Measurements from ENCODE around the gene GPR3.

GPR3 gene

DNA sequence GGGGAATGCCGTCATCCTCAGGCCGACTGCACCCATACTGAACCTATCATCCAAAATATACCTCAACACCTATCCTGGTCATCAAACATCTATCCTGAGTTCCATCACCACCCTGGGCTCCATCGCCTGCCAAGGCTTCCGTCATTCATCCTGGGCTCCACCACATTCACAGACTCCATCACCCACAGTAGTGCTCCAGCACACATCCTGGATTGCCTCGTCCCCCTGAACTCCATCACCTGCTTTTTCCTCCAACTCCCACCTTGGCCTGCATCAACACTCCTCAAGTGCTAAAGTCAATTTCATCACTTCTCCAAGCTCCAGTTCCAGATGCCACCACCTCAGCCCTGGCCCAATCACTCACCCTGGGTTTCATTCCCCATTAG lies 33.5 kb upstream of the GPR3 start:
- no peak for DNase-seq (ENCODE audit: low spot score)

DNA sequence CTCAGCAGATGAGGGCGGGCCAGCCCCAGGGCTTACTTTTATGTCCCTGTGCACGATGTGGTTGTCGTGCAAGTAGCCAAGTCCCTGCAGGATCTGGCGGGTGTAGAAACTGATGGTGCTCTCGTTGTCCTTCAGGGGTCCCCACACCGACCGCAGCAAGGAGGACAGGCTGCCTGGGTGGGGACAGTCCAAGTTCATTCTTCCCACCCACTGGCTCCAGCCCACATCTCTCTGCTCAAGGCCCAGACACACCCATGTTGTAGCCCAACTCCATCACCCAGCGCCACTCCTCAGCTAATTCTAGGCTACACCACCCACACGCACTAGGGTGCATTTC lies 32.6 kb upstream of the GPR3 start:
- DNase-seq (ENCODE audit: low spot score): no peak

DNA sequence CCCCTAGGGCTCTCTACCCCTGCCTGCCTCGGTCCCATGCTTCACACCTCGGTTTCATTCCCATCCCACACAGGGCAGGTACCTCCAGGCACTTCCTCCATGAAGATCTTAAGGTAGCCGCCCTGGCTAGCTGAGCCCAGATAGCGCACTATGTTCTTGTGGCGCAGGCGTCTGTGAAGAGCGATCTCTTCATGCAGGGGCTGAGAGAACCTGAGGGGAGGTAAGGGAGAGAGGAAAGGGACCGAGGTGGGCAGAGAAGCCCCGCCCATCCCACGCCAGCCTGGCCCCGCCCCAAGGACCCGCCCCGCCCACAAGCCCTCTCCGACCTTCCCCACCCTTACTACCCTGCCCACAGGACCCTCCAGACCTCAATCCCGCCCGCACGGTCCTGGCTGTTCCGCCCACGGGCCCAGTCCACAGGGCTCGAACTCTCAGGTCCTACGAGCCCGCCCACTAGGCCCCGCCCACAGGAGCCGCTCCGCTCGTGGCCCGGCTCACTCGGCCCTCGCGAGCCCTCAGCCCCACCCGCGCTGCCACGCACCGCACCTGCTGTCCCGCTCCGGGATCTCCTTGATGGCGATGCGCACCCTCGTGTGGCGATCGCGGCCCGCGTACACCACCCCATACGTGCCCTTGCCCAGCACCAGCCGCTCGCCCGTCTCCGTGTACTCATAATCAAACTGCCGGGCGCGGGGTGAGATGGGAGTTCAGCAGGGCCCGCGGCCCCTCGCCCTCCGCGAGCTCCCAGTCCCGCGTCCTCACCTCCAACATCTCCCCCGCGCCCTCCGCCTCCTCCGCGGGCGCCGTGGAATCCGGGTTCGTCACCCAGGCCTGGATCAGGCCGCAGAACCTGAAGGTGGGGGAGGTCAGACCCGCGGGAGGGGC lies 32.0 kb upstream of the GPR3 start:
- peak; percentile 10 for DNase-seq (ENCODE audit: low spot score)

DNA sequence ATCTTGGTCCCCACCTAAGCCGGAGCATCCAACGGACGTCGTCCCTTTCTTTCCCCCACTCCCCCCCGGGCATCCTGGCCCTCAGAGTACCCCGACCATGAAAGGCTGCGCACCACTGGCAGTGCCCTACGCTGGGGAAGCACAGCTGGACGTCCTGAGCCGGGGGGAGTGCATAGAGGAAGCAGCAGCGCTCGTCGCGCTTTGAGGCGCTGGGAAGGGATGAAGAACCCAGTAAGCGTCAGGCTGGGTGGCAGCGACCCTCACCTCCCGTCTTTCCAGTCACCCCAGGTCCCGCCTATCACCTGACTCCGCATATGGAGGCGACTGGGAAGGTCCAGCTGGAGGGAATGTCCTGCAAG lies 31.4 kb upstream of the GPR3 start:
- DNase-seq (ENCODE audit: low spot score): no peak

DNA sequence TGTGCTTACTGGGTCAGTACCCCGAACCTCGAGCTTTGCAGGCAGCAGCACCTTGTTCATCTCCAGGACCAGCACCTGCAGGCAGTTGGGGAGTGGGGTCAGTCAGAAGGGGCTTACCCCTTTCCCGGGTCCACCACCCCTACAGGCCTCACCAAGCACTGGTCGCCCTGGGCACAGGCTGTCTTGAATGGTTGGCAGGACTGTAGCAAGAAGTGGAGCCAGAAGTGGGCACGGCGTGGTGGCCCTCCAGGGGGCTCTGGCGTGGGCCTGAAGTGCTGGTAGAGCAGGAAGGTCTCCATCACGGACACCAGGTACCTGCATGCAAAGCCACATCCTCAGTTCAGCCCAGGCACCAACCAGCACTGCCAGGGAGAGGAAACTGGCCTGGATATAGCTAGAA lies 30.9 kb upstream of the GPR3 start:
- no peak for DNase-seq (ENCODE audit: low spot score)

DNA sequence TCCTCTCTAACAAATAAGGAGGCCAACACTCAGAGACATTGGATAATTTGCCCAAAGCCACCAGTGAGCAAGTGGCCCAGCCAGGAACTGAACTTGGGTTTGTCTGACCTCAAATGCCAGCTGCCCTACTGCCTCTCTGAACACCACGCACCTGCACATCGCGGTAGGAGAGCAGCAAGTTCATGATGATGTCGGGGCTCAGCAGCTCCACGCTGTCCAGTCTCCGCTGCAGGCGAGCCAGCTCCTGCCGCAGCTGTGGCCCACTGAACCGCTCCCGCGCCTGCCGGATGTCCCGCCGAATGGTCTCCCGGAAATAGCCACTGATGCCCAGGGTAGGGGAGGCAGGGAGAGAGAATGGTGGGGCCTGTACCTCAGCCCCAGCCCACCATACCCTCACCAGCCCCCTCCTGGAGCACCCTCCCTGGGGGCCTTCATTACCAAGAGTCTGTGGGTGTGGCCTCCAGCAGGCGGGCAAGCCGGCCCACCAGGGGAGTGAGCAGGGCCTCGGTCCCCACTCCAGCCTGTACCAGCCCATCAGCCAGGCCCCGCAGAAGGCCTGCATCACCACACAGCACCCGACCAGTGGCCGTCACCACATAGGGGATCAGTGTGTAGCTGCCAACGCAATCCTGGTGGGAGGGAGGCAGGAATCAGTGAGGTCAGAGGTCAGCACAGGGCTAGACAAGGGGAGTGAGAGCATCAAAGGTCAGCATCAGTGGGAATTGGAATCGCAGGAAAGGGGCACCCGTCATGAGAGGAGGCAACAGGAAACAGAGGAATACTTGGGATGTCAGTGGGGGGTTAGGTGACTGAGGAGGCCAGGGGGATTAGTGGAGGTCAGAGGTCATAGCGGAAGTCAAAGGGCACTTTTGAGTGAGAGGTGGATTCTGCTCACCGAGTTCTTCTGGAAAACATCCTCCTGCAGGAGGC lies 28.4 kb upstream of the GPR3 start:
- DNase-seq (ENCODE audit: low spot score): no peak

DNA sequence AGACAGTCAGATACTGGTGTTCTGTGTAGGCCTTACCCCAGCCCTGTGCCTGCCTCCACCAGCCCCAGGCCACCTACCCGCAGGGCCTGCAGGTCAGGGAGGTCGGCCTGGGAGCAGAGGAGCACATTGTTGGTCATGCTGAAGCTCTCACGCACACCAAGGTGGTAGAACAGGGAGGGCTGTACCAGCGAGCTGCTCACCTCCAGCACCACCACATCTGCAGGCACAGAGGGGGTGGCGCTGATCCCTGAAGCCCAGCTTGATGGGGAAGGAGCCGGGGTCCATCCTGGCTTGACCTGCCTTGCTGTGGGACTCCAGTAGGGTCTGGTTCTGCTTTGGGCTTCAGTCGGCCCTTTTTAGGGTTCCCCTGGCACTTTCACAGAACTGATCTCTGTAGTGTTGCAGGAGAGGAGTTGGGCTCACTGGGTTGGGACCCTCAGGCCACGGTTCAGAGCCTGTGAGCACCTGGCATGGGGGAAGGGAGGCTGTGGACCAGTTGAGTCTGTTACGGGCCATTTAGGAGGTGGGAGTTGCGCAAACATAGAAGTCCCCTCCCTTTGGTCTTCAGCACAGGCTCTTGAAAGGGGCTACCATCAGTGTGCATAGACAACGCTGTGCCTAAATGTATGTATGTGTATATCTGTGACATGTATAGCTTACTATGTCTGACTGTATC lies 27.6 kb upstream of the GPR3 start:
- DNase-seq (ENCODE audit: low spot score): no peak

DNA sequence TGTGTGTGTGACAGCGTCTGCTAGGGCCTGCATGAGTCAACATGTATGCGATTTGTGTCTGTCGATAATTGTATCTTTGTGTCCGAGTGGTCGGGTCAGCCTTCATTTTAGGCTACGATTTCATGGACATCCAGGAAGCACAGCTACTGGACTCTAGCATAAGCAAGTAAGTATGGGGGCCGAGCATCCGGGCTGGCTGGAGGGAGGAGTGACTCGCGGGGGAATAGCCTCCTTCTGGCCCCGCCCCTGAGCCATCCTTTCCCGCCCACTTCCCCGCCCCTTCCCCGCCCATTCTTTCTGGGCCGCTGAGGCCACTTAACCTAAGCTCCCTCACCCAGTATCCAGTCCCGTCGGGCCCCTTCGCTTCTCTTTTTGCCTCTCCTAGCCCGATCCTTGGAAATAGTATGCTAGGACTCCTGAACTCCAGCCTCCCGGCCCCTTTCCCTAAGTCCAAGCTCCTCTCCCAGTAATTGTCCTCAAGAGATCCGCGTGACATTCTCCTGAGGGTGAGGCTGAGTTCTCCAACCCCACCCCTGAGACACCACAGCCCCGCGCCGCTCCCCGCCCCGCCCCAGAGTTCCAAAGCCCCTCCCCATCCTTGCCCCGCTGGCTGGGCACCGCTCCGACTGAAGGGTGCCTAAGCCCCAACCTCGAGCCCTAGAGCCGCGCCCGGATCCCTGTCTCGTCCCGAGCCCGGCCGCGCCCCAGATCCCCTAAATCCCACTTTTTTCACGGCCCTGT lies 26.9 kb upstream of the GPR3 start:
- peak; percentile 81 for DNase-seq (ENCODE audit: low spot score)

DNA sequence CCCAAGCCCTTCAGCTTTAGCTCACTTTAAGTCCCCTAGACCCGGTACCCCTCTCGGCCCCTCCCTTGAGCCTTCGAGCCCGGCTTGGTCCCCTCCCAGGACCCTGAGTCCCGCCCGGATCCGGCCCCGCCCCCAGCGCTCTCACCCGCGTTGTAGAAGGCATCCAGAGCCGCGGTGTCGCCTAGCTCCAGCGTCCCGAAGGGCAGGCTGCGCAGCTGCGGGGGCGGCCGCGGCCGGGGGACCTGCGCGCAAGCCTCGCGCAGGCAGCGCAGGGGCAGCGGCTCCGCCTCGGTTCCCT lies 26.4 kb upstream of the GPR3 start:
- peak; percentile 75 for DNase-seq (ENCODE audit: low spot score)

DNA sequence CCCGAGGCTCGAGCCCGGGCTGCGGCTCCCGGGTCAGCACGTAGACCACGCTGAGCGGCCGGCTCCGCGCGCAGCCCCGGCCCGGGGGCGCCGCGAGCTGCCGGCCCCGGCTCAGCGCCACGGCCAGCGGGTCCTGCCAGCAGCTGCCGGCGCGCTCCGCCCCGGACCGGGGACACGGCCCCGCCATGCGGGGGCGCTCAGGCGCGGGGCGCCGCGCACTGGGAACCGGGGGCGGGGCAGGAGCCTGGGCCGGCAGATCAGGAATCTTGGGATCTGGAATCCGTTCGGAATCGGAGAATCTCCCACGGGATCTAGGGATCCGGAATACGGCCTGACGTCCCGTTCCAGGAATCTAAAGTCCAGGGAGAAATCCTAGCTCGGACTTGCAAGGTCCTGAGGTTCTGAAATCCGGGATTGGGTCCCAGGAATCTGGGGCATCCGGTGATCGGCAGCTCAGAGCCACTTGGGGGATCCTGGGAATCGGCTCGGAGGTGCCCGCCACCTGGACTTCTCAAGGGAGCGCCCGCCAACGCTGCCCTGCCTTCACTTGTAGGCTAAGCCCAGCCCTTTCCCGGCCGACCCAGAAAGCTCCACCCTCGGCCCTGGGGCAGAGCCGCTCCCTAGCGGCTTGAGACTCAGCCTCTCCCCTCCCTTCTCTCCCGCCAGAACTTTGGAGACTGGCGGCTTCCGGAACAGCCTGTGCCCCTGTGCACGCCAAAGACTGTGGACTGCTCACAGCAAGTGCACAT lies 25.8 kb upstream of the GPR3 start, which contains the start of gene MAP3K6:
Gene MAP3K6 (minus strand): TSS at position 551 of the 749 bp plus-strand sequence. CDS start 364 bp downstream, at position 187.
- peak; percentile 37 for DNase-seq (ENCODE audit: low spot score)

DNA sequence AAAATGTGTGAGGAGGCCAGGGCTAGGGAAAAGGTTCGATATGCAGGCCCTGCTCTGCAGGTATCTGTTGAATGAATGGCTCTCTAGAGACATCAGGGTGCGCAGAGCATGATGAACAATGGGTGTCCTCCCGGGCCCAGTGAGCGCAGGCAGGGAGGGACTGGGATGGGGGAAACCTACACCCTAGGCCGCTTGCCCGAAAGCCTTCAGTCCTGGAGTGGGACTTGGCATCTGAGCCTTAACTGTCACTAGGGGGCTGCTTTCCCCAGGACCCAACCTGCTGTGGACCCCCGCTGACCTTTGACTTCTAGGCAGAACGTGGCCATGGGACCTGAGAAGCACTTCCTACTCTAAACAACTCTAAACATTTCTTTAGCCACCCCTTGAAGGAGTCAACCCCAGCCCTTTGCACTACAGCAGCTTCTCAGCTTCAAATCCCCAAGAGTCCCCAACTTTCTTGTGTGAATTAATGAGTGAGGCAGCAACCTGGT lies 25.2 kb upstream of the GPR3 start:
- no peak for DNase-seq (ENCODE audit: low spot score)

DNA sequence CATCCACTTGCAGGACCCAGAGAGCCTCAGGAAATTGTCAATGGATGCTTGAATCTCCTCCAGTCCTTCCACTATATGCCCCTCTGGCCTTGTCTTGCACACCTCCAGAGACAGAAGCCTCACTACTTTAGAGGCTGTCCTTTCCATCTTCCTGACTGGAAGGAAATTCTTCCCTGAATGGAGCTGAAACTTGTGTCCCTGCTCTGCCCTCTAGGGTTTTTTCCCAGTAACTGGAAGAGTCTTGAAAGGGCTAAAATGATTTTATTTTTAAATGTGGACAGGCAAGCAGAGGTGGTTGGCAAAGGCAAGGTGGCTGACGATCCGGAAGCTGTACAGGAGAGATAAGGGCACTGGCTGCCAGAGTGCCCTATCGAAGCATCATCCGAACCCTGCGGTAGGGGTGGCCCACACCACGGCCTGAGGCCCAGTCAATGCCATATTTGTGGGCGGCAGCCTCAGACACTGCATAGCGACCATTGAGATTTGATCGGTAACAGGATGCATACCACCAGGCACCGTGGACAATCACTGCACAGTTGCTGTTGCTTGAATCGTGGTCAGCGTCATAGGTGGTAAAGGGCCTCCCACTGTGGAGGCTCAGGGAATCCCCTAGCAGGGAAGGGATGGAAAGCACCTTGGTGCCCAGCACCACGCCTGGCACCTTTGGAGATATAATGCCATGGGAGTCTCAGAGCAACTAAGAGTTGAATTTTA lies 23.4 kb upstream of the GPR3 start:
- no peak for DNase-seq (ENCODE audit: low spot score)

DNA sequence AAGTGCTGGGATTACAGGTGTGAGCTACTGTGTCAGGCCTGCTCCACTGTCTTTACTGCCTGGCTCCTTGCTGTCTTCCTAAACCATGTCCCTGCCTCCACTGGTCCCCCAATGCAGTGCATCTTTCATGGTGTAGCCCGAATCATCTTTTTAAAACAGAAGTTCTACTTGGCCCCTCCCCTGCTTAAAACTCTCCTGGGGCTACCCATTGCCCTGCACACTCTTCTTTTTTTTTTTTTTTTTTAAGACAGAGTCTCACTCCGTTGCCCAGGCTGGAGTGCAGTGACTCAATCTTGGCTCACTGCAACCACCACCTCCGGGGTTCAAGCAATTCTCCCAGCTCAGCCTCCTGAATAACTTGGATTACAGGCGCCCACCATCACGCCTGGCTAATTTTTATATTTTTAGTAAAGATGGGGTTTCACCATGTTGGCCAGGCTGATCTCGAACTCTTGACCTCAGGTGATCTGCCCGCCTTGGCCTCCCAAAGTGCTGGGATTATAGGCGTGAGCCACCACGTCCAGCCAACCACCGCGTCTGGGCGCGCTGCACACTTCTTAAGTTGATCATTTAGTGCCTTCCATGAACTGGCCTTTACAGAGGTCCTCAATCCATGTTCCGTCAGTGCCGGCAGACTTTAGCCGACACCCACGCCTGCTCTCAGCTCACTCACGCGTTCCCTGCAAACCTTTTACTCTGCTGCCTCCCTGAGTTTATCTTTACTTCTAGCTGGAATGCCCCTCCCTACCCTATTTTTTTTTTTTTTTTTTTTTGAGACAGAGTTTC lies 20.2 kb upstream of the GPR3 start:
- DNase-seq (ENCODE audit: low spot score): no peak

DNA sequence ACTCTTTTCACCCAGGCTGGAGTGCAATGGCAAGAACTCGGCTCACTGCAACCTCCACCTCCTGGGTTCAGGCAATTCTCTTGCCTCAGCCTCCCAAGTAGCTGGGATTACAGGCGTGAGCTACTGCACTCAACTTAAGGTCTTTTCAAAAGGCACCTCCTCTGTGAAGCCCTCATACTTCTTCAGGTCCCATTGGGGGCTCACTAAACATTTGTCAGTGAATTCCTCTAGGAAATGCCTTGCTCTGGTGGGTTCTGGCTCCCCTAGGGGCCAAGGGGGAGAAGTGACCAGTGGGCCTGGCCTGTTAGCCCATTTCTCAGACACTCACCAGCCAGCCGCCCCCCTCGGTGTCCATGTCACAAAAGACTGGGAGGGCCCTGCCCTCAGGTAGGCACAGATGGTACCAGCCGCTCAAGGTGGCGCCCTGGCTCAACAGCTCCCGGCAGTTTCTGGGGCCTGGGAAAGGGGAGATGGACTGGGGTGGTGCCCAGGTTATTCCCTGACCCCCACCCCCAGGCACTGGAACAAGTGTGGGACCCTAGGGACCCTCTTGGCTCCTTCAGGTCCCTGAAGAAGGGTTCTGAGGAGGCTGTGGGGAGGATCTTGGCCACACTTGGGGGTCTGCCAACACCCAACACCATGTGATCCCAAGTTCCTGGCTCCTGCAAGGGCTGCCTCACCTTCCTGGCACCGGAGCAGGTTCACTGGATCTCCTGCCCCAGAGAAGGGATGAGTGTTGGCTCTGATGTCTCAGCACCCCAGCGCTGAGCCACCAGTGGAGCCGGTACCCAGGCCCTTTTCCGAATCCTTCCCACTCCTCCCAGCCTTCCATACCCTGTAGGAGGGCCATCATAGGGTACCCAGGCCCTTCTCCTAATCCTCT lies 19.4 kb upstream of the GPR3 start:
- DNase-seq (ENCODE audit: low spot score): no peak

DNA sequence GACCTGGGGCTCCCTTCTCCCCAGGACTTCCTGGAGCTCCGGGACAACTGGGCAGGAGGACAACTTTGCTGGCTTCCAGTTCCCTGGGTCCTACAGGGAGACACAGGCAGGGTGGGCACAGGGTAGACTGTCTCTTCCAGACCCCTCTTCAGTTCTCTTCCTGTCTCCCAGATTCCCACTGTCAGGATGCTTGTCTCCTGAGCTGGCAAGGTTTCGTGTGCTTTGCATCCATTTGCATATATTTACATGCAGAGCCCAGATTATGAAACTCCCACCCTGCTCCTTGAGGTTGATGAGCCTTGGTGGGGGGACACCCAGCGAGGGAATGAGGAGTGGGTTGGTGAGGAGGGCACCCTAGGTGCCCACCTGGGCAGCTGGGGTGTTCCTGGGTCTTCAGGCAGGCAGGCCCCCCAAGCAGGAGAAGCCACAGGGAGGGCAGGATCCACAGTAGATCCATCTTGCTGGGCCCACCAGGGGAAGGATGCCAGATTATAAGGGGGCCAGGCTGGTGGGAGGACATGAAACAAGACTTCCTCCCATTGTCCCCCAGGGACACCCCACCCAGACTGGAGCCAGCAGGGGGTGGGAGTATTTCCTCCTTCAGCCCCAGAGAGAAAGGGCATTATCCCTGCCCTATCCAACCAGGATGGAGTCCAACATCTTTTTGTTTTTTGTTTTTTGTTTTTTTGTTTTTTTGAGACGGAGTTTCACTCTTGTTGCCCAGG lies 17.9 kb upstream of the GPR3 start, which contains the start of gene FCN3:
Gene FCN3 (minus strand): TSS at position 463 of the 725 bp plus-strand sequence. CDS start 6 bp downstream, at position 457.
- no peak for DNase-seq (ENCODE audit: low spot score)

DNA sequence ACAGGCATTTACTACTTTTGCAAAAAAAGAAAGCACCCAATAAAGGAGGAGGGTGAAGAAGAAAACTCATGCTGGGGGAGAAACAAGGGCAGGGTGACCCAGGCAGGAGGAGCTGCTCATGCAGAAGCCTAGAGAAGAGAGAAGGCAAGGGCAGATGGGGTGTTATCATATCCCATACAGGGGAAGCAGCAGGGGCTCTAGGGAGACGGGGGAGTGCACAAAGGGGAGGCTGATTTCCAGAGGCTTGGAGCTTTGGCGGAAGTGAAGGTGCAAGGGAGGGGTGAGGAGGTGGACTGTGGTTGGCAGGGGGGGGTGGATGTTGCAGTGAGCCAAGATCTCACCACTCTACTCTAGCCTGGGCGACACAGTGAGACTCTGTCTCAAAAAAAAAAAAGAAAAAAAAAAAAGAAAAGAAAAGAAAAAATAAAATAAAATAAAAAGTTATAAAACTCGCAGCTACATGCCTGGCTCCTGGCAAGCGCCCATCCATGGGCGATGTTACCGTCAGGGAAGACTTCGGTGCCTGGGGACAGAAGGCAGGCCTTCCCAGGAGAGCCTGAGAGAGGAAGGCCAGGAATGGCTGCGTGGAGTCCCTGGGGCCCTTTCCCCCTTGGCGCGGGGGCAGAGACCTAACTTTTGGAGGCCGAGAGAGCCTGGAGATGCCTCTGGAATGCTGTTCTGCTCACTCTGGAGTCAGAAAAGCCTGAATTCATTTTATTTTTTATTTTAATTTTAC lies 14.5 kb upstream of the GPR3 start:
- no peak for DNase-seq (ENCODE audit: low spot score)

DNA sequence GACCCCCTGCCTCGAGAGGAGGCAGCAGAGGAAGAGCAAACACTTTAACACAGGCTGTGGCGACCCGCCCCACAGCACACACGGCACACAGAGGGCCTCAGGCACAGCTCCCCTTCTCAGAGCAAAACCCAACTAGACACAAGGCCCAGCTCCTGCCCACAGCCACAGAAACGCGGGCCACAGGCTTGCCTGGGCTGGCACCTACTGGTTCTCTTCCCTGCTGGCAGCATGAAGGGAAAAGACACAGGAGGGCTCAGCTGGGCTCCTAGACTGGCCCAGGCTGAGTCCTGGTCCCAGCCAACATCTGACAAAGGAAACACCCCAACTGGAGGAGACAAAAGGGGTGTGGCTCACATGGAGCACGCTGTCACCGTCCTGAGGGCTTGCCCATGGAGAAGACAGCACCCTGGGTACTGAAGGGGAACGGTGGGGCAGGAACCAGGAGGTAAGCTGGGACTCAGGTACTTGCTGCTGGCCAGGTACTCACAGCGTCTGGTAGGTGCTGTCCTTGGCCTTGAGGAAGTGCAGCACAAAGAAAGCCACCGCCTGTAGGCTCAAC lies 12.8 kb upstream of the GPR3 start:
- DNase-seq (ENCODE audit: low spot score): no peak
